GM21737 (cell line): ENCODE data around the gene BHLHA15.

ENCODE experiments used
- ATAC-seq: cut with Tn5 transposase; IDR thresholded peaks from one replicate; pipeline ENCODE4 v1.9.1; 2021; ENCODE audit warnings: mild to moderate bottlenecking, moderate library complexity; ENCODE audit not compliant: unreplicated experiment

The BHLHA15 gene

DNA sequence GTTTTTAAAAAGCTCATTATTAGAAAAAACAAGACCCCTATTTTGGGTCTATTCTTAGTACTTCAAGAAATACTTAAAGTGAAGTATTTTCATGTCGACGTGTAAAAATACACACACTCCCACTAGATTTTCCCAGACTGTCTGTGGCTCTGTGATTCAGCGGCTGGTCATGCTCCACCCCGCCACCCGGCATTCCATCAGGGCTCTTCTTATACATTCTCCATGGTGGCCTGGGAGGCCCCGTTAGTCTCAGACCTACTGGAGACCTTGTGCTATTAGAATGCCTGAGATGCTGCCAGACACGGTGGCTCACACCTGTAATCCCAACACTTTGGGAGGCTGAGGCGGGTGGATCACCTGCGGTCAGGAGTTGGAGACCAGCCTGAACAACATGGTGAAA, 27.7 kb downstream of the BHLHA15 start:
- ATAC-seq, result no peak

DNA sequence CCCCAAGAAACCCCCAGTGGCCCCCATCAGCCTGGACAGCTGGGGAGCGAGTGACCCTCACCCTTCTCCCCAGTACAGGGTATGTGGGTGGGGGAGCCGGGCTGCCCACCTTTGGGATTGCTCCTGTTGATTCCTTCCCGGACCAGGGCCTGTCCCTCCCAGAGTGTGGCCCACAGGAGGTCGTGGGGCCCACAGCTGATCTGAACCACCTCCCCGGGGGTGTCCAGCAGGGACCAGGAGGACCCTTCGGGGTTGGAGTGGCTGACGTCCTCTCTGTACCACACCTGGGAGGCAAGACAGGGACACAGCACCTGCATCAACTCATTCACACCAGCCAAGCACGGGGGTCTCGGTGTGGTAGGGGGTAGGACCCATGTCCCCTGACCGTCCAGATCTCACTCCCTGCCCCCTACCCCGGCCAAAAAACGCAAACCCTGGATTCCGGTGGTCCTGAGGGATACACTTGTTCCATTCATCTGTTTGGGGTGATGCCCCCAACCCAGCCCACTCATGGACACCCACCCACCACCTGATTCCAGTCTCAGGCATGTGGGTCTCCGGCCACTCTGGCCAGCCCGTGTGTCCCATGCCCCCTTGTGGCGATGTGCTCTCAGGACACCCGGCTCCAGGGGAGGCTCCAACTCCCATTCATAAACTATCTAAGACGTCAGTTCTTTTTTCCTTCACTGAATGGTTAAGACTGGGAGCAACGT, 29.9 kb downstream of the BHLHA15 start:
- ATAC-seq, result no peak

DNA sequence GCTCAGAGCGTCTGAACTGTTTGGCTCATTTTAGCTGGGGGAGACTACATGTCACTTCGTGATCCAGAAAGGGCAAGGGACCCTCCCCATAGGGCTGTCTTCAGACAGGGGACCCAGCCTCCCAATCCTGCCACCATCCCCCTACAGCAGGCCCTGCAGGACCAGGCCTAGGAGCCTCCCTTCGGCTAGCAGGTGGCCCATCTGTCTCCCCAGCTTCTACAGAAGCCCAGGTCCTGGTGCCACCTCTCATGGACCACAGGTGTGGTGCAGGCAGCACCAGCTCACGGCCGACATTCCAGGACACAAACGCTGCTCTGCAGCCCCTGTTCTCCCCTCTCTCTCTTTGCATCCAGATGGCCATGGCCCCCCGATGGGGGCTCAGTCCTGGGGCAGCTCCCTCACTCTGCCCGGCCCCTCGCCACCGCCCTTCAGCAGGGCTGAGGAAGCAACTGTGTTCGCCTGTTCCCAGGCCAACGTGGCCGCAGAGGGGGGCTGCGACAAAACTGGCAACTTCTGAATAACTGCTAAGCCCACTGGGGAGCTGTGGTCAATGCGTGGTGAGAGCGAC, 30.5 kb downstream of the BHLHA15 start:
- ATAC-seq, result no peak

DNA sequence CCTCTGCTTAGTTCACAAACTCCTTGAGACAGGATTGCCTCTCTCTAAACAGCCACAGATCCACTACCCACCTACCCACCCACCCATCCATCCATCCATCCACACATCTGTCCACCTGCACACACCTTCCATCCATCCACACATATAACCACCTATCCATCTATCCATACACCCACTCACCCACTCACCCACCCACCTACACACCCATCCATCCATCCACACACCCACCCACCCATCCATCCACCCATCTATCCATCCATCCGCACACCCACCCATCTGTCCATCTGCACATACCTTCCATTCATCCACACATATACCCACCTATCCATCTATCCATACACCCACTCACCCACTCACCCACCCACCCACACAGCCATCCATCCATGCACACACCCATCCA, 31.1 kb downstream of the BHLHA15 start:
- ATAC-seq, result no peak

DNA sequence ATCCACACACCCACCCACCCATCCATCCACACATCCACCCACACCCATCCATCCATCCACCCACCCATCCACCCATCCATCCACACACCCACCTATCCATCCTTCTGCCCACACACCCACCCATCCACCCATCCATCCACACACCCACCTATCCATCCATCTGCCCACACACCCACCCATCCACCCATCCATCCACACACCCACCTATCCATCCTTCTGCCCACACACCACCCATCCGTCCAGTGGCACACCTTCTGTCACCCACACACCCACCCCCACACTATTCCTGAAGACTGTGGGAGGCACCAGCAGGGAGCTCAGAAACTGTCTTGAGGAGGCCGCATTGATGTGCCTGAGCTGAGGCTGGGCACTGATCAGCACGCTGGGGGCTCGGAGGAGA, 31.7 kb downstream of the BHLHA15 start:
- no peak for ATAC-seq

DNA sequence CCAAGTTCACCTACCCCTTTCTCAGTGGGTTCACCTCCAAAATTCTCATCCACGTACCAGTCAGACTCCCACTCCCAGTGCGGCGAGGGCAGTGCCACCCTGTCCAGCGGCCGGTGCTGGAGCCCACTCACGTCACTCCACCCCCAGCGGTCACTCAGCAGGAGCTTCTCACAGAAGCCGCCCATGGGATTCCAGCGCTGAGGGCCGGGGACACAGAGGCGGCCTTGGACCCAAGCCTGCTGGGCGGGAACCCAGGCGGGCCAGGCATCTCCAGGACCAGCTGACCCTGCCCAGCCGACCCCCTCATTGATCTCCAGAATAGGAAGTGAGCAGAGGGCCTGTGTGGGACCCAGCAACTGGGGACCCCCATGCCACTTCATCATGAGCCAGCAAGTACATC, 33.6 kb downstream of the BHLHA15 start:
- no peak for ATAC-seq

DNA sequence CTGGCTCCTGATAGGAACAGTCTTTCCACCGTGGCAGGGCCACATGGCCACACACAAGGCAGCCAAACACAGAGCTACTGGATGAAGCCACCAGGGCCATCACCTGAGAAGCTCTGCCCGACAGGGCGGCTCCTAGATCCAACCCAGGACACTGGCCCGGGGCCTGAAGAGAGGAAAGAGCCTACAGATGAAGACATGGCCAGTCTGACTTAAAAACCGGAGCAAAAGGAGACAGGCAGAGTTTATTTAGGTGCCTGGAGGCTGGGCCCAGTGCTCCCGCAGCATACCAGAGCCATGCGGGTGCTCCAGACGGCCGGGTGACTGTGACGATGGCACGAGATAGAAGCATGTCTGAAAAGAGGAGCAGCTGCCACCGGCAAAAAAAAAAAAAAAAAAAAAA, 36.9 kb downstream of the BHLHA15 start:
- no peak for ATAC-seq

DNA sequence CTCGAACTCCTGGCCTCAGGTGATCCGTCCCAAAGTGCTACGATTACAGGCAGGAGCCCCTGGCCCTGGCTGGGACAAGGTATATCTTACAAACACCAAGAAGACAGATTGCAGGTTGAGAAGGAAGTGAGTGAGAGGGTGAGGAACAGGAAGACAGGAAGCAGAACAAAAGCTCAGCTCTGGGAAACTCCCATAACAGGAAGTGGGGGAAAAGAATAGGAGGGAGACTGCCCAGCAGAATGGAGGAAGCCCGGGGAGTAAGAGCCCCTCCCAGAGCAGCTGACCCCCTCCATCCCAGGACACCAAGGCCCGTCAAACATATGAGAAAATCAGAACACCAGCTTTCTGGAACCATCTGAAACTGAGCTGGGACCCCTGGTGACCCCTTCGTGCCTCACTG, 37.9 kb downstream of the BHLHA15 start:
- no peak for ATAC-seq

DNA sequence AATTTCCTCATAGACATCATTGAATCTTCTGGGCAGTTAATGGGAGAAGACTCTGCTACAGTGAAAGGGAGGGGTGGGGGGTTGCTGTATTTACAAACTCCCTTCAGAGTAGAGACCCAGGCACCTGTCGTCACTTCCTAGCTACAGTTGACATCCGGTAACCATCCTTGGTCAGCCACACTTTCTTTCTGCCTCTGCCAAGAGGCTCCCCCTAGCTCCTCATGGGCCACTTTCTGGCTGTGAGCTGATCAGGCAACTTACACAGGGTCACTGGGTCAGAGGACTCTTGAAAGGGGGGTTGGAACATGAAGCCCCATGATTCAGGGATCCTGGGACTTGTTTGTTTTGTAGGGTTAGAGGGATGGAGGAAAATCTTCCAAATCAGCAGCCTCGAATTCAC, 39.5 kb downstream of the BHLHA15 start:
- no peak for ATAC-seq

DNA sequence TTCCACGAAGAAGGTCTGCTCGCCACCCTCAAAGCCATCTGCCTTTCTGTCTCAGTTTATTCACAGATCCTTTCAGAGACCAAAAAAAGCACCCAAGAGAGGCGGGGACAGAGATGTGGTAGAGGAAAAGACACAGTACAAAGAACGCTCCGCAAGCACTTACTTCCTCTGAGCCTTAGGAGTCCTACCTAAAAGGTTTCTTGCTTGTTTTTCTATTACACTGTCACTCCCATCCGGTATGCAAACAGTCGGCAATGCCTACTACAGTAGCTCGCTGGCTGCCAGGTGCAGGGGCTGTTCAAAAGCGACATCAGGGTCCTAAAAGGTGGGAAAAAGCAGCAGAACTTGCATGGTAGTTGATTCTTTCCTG, 40.0 kb downstream of the BHLHA15 start:
- ATAC-seq, result peak; percentile 24

DNA sequence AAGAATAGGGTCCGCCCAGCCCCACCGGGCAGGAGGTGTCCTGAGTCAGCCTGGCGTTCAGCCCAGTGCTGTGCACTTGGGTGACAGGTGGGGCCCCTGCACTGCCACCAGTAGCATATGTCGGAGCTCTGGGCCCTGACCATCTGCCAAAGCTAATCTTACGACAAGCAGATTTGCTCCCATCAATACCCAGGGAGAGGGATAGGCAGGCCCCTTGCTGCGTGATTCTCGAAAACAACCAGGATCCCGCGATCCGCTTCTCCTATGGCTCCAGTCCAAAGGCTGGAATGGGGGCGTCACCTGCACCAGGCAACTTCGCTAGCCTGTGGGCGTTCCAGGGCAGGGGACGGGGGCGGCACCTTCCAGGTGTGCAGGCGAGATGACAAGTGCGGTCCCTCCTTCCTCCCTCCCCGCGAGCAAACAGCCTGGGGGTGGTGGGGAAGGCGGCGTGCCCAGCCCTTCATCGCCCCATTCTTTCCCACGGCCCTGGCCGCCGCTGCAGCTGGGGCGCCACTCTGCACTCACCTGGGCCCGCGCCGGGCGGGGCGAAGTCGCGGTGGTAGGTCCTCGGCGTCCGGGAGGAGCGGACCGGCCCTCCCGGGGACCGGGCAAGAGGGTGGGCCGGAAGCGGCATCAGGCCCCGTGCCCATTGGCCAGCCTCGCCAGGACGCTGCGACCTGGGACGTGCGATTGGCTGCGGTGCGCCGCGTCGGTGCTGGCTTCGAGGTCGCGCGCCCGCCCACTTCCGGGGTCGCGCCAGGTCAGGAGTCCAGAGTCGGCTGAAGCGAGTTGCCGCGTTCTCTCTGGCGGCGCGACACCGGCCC, 40.6 kb downstream of the BHLHA15 start, which contains the start of gene TECPR1:
Gene TECPR1, minus strand, starts transcription at position 632 of the 824 bp plus-strand sequence. CDS start 6,086 bp downstream, outside the sequence.
- ATAC-seq, result peak; percentile 98

DNA sequence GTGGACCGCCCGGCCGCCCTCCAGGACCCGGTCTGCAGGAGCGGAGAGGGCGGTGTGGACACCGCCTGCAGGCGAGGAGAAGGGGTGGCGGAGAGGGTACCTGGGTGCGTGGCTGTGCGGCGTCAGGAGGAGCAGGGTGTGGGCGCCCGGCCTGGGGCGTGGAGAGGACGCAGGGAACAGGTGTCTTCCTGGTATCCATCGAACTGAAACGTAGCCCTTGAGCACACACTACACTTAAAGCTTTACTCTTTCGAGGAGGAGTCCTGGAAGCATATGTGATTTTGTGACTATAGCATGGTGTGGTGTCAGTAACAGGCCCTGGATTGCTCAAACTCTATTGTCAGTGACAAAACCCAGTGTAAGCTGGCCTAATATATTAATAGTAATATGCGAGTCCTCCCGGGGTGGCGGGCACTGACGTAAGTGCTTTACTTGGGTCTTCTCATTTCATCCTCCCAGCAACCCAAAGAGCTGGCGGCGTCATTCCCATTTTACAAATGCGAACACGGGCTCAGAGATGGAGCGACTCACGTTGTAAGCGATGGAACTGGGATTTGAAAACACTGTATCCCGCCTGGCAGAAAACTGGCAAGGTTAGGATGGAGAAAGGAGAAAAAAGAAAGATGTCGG, 41.3 kb downstream of the BHLHA15 start:
- no peak for ATAC-seq

DNA sequence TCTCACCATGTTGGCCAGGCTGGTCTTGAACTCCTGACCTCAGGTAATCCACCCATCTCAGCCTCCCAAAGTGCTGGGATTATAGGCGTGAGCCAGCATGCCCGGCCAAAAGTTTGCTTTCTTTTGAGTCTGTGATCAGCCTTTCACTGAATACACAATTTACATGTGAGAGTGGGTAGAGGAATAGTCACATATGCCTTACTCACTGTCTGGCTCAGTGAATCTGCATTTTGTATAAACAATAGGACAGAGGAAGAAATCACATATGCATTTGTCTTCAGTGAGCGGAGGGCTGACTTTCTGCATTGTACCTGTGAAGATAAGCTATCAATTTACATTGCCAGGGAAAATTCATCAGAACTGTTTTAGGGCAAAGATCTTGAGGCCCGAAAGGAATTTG, 43.3 kb downstream of the BHLHA15 start:
- ATAC-seq, result no peak

DNA sequence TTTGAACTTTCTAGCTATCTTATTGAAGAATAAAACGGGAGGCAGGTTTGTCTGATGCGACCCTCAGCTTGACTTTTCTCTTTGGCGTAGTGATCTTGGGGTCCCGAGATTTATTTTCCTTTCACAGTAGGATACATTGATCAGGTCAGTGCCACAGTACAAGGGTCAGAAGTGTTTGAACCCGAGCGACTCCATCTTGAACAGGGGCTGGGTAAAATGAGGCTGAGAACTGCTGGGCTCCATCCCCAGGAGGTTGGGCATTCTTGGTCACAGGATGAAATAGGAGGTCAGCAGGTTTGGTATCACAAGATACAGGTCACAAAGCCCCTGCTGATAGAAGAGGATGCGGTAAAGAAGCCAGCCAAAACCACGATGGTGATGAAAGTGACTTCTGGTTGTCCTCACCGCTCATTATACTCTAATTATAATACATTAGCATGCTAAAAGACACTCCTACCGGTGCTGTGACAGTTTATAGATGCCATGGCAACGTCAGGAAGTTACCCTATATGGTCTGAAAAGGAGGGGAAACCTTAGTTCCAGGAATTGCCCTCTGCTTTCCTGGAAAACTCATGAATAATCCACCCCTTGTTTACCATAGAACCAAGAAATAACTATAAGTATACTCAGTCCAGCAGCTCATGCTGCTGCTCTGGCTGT, 43.8 kb downstream of the BHLHA15 start:
- no peak for ATAC-seq

DNA sequence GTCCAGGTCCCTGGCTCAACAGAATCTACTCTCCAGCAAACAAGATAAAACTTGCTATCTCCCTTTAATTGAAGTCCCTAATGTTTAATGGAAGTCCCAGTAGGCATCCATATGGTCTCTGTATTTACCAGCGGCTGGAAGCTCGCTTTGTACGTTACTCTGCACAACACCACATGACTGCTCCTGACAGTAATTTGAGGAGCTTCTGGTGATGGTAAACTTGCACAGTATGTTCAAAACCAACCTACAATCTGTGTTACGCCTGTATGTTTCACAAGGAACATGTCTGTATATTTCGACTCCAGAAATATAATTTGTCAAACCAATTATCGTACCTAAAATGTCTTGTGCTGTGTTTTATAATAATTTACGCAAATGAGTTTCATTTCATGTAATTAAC, 45.2 kb downstream of the BHLHA15 start:
- ATAC-seq, result no peak

DNA sequence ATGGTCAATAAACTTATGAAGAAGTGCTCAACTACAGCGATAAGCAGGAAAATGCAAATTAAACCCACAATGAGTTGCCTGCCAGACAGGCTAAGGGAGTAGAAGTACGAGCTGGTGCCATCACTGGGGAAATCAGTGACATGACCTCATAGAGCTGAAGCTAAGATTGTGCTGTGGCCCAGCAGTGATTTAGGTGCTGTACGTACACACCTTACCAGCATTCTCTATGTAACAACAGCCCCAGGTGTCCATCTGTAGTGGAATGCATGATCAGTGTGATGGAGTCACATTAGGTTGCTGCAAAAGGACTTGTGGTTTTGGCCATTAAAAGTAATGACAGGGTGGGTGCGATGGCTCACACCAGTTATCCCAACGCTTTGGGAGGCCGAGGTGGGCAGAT, 46.5 kb downstream of the BHLHA15 start:
- no peak for ATAC-seq
